Activated CD4-positive, CD25-positive, alpha-beta regulatory T cell treated with anti-CD3 and anti-CD28 coated beads, Interleukin-2, amount 50 U/mL, for 72 hours (primary cell): ENCODE results near the gene NPHP1.
"Not testable (repeated sequence)": the region's sequence is repeated elsewhere in the genome, so short reads cannot be mapped to it uniquely, and the experiment has no call there.

Experiments
- DNase-seq: peaks from one replicate; pipeline ENCODE4 v3.0.0; 2021

Gene NPHP1

DNA sequence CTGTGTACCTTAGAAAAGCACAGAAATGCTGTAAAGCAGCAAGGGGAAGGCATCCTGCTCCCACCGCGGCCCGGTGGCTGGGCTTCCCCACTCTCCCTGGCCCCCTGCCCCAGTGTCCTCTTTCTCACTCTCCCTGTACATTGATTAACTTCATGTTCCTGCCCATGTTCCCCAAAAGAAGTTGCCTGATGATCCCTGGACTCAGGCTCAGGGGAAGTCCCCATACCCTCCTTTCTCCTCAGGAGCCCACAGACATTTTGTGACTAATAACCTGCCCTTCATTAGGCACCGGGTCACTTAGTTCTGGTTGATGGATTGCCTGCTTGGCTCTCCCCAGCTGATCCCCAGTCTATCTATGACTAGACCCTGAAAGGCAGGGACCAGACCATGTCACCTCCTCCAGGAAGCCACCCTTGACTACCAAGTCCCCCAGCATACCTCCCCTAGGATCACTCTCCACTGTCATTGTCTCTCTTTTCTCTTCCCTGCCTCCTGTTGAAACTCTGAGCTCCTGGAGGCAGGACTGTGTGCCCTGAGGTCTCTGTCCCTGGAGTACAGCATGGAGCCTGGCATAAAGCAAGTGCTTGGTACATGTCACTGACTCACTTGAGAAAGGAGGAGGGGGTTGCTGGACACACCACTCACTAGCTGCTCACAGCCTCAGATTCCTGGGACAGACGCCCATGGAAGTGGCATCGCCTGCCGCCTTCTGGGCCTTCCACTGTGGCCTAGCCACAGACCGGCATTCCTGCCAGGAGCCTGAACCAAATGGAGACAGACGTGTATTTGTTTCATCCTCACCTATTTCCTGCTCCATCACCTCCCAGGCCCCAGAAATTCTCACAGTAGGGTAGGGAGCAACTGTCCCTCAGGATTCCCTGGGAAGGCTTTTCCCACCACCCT, 102.7 kb downstream of the NPHP1 start:
- DNase-seq, result no peak

GRCh38 chr2:110101280-110101844, 103.5 kb downstream of the NPHP1 start:
- no peak for DNase-seq

- not testable (repeated sequence) for DNase-seq
Observed at GRCh38 chr2:110100880-110101279, 103.9 kb downstream of the NPHP1 start.

- DNase-seq, result no peak
Observed at GRCh38 chr2:110100480-110100879, 104.3 kb downstream of the NPHP1 start.

GRCh38 chr2:110099471-110100225, 105.2 kb downstream of the NPHP1 start:
- no peak for DNase-seq

DNA sequence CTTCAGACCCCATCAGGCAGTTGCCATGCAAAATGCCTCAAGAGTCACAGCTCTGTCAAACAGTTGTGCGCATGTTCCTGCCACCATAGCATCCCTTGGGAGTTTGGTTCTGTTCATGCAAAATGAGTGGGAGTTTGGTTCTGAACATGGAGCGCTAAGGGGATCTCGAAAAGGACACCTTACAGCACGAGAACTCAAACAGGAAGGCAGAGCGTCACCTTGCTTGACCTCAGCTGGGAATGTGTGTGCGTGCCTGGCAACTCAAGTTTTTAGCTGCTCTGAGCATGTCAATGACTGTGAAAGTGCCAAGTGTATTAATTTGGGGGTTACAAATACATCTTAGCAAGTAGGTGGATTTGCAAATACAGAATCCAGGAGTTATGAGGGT, 105.8 kb downstream of the NPHP1 start:
- no peak for DNase-seq

- DNase-seq, result no peak
Observed at GRCh38 chr2:110097506-110098220, 107.2 kb downstream of the NPHP1 start.

GRCh38 chr2:110095994-110096633, 108.7 kb downstream of the NPHP1 start:
- DNase-seq, result no peak

- DNase-seq, result not testable (repeated sequence)
Observed at GRCh38 chr2:110094884-110095534, 109.8 kb downstream of the NPHP1 start.

DNA sequence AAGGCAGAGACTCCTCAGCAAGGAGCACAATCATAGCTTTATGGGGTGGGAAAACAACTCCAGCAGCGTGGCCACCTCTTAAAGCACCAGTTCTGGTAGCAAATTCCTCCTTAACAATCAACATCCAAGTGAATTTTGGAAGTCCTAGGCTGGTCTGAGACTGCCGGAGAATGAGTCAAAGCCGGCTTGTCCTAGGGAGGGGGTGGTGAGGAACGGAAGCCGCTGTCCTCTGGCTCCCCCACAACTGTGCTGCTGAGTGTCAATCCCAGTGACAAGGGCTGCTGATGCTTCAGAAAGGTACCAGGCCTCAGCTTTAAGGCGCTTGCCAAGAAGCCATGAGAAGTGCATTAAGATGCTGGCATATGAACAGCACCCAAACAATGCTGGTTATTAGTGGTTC, 110.9 kb downstream of the NPHP1 start:
- DNase-seq, result not testable (repeated sequence)

GRCh38 chr2:110090164-110090563, 114.6 kb downstream of the NPHP1 start:
- not testable (repeated sequence) for DNase-seq

DNA sequence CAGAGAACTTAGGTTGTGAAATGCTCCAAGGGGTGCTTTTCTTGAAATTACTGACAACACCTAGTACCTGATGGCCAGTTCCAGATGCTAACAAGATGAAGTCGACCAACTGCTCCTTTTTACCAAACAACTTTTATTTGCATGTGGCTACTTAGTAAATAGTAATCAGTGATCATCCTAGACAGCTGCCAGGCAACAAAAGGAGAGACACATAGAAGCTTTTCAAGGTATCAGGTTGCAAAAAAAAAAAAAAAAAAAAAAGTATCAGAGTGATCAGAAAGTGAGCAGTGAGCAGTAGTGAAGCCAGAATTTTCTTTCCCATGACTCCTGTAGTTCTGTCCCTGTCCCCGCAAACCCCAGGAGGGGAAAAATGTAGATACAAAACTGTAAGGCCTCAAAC, 121.1 kb downstream of the NPHP1 start:
- not testable (repeated sequence) for DNase-seq

DNA sequence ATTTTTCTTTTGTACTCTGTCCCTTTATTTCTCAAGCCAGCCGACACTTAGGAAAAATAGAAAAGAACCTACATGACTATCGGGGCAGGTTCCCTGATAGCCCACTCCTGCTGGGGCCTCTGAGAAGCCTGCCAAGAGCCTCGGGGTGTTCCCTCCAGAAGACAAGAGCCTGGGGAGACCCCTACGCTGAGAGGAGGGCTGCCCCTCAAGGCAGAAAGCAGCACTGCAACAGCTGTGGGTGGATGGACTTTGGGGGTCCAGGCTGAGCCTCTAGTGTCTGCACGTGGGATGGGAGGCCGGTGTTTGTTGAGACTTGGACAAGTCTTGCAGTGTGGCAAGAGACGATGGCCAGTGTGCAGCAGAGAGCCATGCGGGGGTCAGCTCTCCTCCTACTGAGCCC, 121.7 kb downstream of the NPHP1 start:
- DNase-seq, result not testable (repeated sequence)

DNA sequence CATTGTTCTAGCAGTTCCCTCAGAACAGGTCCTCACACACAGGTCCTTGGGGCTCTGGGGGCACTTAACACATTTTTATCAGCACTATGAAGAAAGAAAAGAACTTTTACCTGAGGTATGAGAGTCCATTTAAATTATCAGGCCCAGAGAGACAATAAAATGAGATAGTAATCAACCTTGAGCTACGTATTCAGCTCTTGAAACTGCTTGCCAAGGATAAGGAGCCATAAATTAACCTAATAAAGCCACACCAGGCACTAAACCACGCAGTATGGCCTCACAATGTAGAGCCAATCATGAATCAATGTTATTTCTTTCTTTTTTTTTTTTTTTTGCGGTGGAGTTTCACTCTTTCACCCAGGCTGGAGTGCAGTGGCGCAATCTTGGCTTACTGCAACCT, 126.7 kb downstream of the NPHP1 start:
- not testable (repeated sequence) for DNase-seq

GRCh38 chr2:110075896-110076295, 128.9 kb downstream of the NPHP1 start:
- not testable (repeated sequence) for DNase-seq
